Measurements from ENCODE around the gene PDCD1LG2.

The PDCD1LG2 gene

GRCh38 chr9:5608298-5609225, 98.2 kb downstream of the PDCD1LG2 start:
- TF ChIP-seq CTCF (IDR thresholded peaks at IDR 0.05; ENCODE audit: low read depth, low read length): no peak
- DNase-seq (ENCODE audit: extremely low read depth, low read depth): no peak

- DNase-seq (ENCODE audit: extremely low read depth, low read depth): no peak
- TF ChIP-seq CTCF (IDR thresholded peaks at IDR 0.05; ENCODE audit: low read depth, low read length): no peak
These were observed 98.9 kb downstream of the PDCD1LG2 start for GRCh38 chr9:5609226-5609596.

- DNase-seq (ENCODE audit: extremely low read depth, low read depth): no peak
- no peak for TF ChIP-seq CTCF (IDR thresholded peaks at IDR 0.05; ENCODE audit: low read depth, low read length)
These were observed 100.2 kb downstream of the PDCD1LG2 start for GRCh38 chr9:5610491-5610890.

- no peak for DNase-seq (ENCODE audit: extremely low read depth, low read depth)
- TF ChIP-seq CTCF (IDR thresholded peaks at IDR 0.05; ENCODE audit: low read depth, low read length): no peak
These were observed 101.2 kb downstream of the PDCD1LG2 start for GRCh38 chr9:5611321-5612184.

GRCh38 chr9:5612185-5612530, 101.8 kb downstream of the PDCD1LG2 start:
- no peak for DNase-seq (ENCODE audit: extremely low read depth, low read depth)
- no peak for TF ChIP-seq CTCF (IDR thresholded peaks at IDR 0.05; ENCODE audit: low read depth, low read length)

GRCh38 chr9:5614192-5614591, 103.9 kb downstream of the PDCD1LG2 start:
- no peak for TF ChIP-seq CTCF (IDR thresholded peaks at IDR 0.05; ENCODE audit: low read depth, low read length)
- no peak for DNase-seq (ENCODE audit: extremely low read depth, low read depth)

- no peak for TF ChIP-seq CTCF (IDR thresholded peaks at IDR 0.05; ENCODE audit: low read depth, low read length)
- DNase-seq (ENCODE audit: extremely low read depth, low read depth): no peak
These were observed 104.7 kb downstream of the PDCD1LG2 start for GRCh38 chr9:5614985-5615384.
